Erythroblast (primary cell): ENCODE results near the gene FBXW9.
"Not testable (repeated sequence)": the region's sequence is repeated elsewhere in the genome, so short reads cannot be mapped to it uniquely, and the experiment has no call there.

Source experiments
- DNase-seq, 2 experiments: peaks; one replicate each; lab custom pipeline; 2025; lab: John Stamatoyannopoulos, UW
- GATA1 ChIP-seq: IDR thresholded peaks from 2 replicates; pipeline ENCODE4 v1.6.1; 2011; ENCODE audit warnings: low read depth, mild to moderate bottlenecking, control low read depth, low read length, moderate library complexity
- POLR2A ChIP-seq: IDR thresholded peaks from 2 replicates; pipeline ENCODE4 v1.6.1; 2011; ENCODE audit warnings: mild to moderate bottlenecking, low read length

Gene FBXW9

DNA sequence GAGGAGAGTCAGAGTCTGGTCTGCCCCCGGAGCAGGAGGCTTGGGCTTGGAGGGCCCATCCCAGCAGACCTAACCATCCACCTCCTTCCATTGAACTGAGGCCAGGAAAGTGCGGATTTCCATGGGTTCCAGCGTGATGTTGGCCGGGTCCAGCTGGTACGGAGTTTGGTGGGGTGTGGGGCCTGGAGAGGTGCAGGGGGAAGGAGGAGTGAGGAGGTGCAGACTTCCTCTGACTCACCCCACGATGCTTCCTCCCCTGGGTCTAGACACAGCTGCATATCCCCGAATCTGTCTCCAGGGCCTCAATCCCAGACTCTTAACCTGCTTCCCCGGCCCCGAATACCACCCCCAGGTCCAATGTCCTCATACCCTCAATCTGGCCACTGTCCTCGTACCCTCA lies 49.9 kb downstream of the FBXW9 start:
- no peak for DNase-seq
- TF ChIP-seq GATA1 (no peak), POLR2A (no peak)

DNA sequence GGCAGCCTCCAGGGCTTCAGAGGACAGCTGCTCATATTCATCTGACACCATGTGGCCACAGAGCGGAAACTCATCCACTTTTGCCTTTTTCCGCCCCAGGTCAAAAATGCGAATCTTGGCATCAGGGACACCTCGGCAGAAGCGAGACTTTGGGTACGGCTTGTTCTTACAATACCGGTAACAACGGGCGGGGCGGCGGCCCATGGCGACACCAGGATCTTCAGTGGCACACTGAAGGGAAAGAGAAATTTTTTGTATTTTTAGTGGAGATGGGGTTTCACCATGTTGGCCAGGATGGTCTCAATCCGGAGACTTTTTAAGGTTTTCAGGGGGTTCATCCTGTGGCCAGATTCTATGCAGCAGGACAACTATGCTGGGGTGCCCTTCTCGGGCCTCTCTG lies 52.7 kb downstream of the FBXW9 start:
- not testable (repeated sequence) for DNase-seq

DNA sequence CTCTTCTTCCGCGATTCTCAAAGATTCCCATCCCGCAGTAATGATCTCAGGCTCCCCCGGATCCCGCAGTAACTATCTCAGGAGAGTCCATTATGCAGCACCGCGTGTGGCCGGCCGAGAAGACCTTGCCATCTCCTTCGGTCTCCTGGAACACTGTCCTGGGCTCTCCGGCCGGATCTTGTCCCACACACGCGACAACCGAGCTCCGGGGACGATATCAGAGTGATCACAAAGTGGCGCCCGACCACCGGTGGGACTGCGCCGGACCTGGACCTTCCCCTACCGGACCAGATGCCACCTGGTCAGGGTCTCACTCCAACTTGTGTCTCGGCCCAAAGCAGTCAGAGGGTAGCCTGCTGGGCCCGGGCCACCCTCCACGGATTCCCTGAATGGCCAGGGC lies 53.9 kb downstream of the FBXW9 start:
- TF ChIP-seq POLR2A (no peak), GATA1 (no peak)
- no peak for DNase-seq

DNA sequence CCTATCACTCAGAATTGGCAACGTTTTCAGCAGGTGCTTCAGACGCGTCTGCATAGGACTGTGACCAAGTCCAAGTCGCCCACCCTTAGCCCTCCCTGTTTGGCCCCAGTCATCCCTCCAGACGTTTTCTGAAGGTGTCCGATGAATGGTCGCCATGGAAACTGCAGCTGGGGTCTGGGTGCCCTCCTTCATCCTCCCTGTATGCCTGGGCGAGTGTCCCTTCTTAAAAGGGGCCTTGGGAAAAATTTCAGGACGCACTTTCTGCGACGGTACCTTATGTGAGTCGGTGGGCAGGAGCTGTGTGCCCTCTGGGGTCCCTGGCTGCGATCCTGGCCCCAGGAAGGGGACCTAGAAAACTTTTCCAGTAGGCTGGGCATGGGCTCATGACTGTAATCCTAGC lies 55.0 kb downstream of the FBXW9 start:
- no peak for DNase-seq
- TF ChIP-seq GATA1 = no peak

DNA sequence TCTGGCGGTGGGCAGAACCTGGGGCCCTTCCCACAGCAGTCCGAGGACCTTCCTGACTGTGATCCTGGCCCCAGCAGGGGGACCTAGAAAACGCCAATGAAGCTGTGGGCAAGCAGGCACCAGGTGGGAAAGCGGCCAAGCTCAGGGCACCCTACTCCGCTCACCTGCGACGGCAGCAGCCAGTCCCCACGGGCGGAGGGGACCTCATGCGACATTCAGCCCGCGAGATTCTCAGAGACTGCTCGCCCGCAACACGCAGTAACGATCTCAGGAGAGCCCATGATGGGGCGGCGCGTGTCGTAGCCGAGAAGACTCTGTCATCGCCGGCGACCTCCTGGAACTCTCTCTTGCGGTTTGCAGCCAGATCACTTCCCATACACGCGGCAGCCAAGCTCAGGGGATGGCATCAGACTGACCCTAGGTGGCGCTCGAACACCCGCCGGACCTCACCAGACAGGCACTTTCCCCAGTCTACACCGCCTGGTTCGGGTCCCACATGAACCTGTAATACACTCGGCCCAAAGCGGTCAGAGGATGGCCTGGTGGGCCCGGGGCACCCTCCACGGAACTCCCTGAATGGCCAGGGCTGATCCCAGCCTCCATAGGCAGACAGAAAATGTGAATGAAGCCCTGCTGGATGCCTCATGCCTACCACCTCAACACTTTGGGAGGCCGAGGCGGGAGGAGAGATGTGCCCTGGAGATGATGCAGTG lies 56.4 kb downstream of the FBXW9 start:
- peak; percentile 85 to 87 for DNase-seq
- no peak for TF ChIP-seq GATA1
- no peak for TF ChIP-seq POLR2A
